HEK293T (cell line): ENCODE data around the gene PCSK5.
"Not testable (repeated sequence)": the region's sequence is repeated elsewhere in the genome, so short reads cannot be mapped to it uniquely, and the experiment has no call there.

Source experiments
- CTCF ChIA-PET: fragments of 350-600 bp; formaldehyde crosslinking; extraction: SDS; loops from one replicate; lab custom pipeline; 2021; ENCODE audit warnings: antibody characterized with exemption, inconsistent platforms; lab: Yijun Ruan, JAX
- POLR2A ChIA-PET: fragments of 350-600 bp; formaldehyde crosslinking; extraction: SDS; loops from one replicate; lab custom pipeline; 2020; ENCODE audit warnings: antibody characterized with exemption, inconsistent platforms; lab: Yijun Ruan, JAX
- DNase-seq: peaks from one replicate; pipeline ENCODE4 v3.0.0; 2012; ENCODE audit warnings: mixed read lengths; ENCODE audit errors: extremely low spot score
- ARNT ChIP-seq: fragments of 450-650 bp; IDR thresholded peaks from 2 replicates; pipeline ENCODE4 v1.6.1; 2017; ENCODE audit warnings: mild to moderate bottlenecking
- BHLHE40 ChIP-seq: fragments of 450-650 bp; IDR thresholded peaks from 2 replicates; pipeline ENCODE4 v1.6.1; 2016; ENCODE audit warnings: mild to moderate bottlenecking, moderate library complexity, borderline replicate concordance
- CTBP1 ChIP-seq: fragments of 450-650 bp; IDR thresholded peaks from 2 replicates; pipeline ENCODE4 v1.6.1; 2016; ENCODE audit warnings: borderline replicate concordance
- ELF4 ChIP-seq: fragments of 450-650 bp; IDR thresholded peaks from 2 replicates; pipeline ENCODE4 v1.6.1; 2017; ENCODE audit warnings: antibody characterized with exemption
- FOXA1 ChIP-seq: fragments of 450-650 bp; IDR thresholded peaks from 2 replicates; pipeline ENCODE4 v1.6.1; 2016; ENCODE audit warnings: mild to moderate bottlenecking
- FOXK2 ChIP-seq: fragments of 450-650 bp; IDR thresholded peaks from 2 replicates; pipeline ENCODE4 v1.6.1; 2016; ENCODE audit warnings: mild to moderate bottlenecking
- FOXM1 ChIP-seq: fragments of 450-650 bp; IDR thresholded peaks from 2 replicates; pipeline ENCODE4 v1.6.1; 2017; ENCODE audit warnings: mild to moderate bottlenecking, borderline replicate concordance
- HDGF ChIP-seq: fragments of 450-650 bp; IDR thresholded peaks from 2 replicates; pipeline ENCODE4 v1.6.1; 2017; ENCODE audit warnings: antibody characterized with exemption, borderline replicate concordance
- L3MBTL2 ChIP-seq: fragments of 450-650 bp; conservative IDR thresholded peaks from 2 replicates; pipeline ENCODE4 v1.6.1; 2016; ENCODE audit warnings: mild to moderate bottlenecking
- LEF1 ChIP-seq: fragments of 450-650 bp; IDR thresholded peaks from 2 replicates; pipeline ENCODE4 v1.6.1; 2017; ENCODE audit warnings: mild to moderate bottlenecking, borderline replicate concordance
- NFRKB ChIP-seq: fragments of 450-650 bp; IDR thresholded peaks from 2 replicates; pipeline ENCODE4 v1.6.1; 2016; ENCODE audit warnings: mild to moderate bottlenecking, moderate library complexity
- PKNOX1 ChIP-seq: fragments of 450-650 bp; IDR thresholded peaks from 2 replicates; pipeline ENCODE4 v1.6.1; 2016
- SP1 ChIP-seq: fragments of 450-650 bp; IDR thresholded peaks from 2 replicates; pipeline ENCODE4 v1.6.1; 2017
- SUZ12 ChIP-seq: fragments of 450-650 bp; IDR thresholded peaks from 2 replicates; pipeline ENCODE4 v1.6.1; 2016; ENCODE audit warnings: mild to moderate bottlenecking
- TARDBP ChIP-seq: fragments of 450-650 bp; IDR thresholded peaks from 2 replicates; pipeline ENCODE4 v1.6.1; 2016
- ZNF384 ChIP-seq: fragments of 450-650 bp; IDR thresholded peaks from 2 replicates; pipeline ENCODE4 v1.6.1; 2016

Gene PCSK5

DNA sequence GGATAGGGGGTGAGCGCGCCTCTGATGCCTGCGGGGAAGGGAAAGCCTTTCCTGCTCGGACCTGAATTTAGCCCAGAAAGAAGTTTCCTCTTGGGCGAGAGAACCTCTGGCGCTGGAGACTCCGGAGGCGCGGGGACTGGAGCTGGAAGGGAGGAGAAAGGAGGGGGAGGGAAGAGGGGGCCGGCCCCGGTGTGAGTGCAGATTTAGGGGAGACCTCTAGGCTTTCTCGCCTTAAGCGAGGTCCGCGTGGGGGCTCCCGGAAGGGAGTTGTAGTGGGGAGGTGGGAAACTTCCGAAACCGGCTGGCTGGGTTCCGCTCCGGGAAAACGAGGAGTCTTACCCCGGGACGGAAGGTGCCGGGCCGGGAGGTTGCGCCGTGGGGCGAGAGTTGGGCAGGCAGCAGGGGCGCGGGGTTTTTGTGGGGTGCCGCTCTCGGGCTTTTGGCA is 1.3 kb downstream of the PCSK5 start:
- TF ChIP-seq HDGF (no peak), LEF1 (no peak), CTBP1 (no peak), SP1 (no peak), PKNOX1 (no peak), FOXK2 (no peak), ELF4 (no peak), ARNT (no peak), FOXM1 (no peak), ZNF384 (no peak), NFRKB (no peak), FOXA1 (no peak), BHLHE40 (no peak), TARDBP (no peak), L3MBTL2 (no peak), SUZ12 (no peak)
- no peak for DNase-seq
- ChIA-PET POLR2A (interaction anchor here (1.0 kb wide), 1 partner anchor 12 kb away, joined by 3 read pairs; no protein-coding TSS in a partner anchor), CTCF (no interaction called here)

DNA sequence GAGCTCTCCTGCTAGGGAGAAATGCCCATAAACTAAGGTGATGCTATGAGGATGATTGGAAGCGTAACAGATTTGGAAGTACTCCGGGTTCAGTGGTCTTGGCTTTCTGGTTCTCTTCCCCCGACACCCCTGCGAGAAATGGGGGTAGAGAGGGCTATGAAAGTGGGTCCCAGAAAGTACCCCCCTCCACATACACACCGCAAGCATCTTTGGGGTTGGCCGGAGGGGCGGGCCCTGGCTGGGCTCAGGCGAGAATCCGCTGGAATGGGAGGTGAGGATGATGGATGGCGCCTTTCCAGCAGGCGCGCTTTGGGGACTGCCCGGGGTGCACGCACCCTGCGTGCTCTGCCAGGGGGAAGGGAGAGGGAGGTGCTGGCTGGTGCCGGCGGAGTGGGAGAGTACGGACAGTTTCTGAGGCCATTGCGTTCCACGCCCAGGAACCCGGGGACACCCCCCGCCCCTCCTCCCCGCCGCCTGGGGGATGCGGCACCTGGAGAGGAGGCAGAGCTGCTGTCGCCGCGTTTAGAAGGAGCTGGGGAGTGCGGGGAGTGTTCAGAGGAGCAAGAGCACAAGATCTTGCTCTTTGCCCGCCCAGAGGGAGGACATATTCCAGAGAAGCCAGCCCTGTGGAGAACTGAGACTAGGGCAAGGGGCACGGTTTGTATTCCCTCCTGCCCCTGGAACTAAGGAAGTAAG is 1.9 kb downstream of the PCSK5 start:
- TF ChIP-seq PKNOX1 (peak; percentile 56), HDGF (no peak), NFRKB (no peak)
- peak; percentile 22 for DNase-seq
- ChIA-PET POLR2A (interaction anchor here (1.0 kb wide), 1 partner anchor 12 kb away, joined by 3 read pairs; no protein-coding TSS in a partner anchor), CTCF (no interaction called here)

DNA sequence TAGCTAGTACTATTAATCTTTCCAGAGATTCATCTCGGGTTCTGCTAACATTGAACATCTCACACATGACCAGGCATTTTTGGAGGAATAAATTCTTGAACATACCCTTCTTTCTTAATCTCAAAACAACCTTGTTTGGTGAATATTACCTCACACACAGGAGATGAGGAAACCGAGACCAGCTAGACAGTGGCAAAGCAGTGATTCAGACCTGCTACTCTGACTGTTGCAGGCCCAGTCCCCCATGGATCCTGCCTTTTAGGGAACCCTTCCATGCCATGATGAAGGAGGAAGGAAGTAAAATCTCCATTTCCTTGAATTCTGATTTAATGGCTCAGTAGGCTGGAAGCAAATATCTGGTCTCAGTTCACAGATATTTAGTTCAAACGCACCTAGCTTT is 2.6 kb downstream of the PCSK5 start:
- ChIA-PET CTCF (no interaction called here), POLR2A (no interaction called here)
- DNase-seq = no peak
- no peak for TF ChIP-seq CTBP1
- TF ChIP-seq LEF1 = no peak
- TF ChIP-seq PKNOX1 = no peak
- TF ChIP-seq FOXA1 = no peak
- TF ChIP-seq ZNF384 = no peak
- no peak for TF ChIP-seq HDGF
- no peak for TF ChIP-seq ELF4
- TF ChIP-seq L3MBTL2 = no peak
- no peak for TF ChIP-seq ARNT
- TF ChIP-seq SUZ12 = no peak
- no peak for TF ChIP-seq SP1
- TF ChIP-seq BHLHE40 = no peak
- no peak for TF ChIP-seq FOXK2
- no peak for TF ChIP-seq NFRKB
- TF ChIP-seq TARDBP = no peak
- TF ChIP-seq FOXM1 = no peak

GRCh38 chr9:75894566-75894965 is 4.1 kb downstream of the PCSK5 start:
- ChIA-PET CTCF (no interaction called here), POLR2A (no interaction called here)
- no peak for DNase-seq
- TF ChIP-seq FOXA1 (no peak), FOXM1 (no peak), L3MBTL2 (no peak), LEF1 (no peak), CTBP1 (no peak), ZNF384 (no peak), SP1 (no peak), SUZ12 (no peak), HDGF (no peak), NFRKB (no peak)

DNA sequence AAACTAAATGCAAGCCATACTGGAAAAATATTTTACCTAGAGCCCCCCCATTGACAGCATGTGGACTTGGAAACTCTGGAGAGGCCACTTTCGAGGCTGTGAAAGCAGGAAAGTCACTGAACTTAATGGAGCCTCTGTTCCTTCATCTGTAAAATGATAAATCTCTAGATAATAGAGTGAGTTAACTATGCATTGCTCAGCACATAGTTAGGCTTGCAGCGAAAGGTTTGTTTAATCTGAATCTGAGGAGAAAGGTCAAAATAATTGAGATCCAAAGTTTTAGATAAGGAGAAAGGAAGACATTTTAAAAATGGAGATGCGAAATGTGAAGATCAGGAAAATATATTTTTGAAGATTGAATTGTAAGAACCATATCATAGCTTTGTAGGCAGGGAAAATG is 4.6 kb downstream of the PCSK5 start:
- TF ChIP-seq SUZ12 = no peak
- TF ChIP-seq ELF4 = no peak
- no peak for TF ChIP-seq FOXK2
- TF ChIP-seq L3MBTL2 = no peak
- no peak for TF ChIP-seq BHLHE40
- TF ChIP-seq NFRKB = no peak
- no peak for TF ChIP-seq PKNOX1
- TF ChIP-seq FOXM1 = no peak
- TF ChIP-seq CTBP1 = no peak
- TF ChIP-seq FOXA1 = no peak
- no peak for TF ChIP-seq ZNF384
- no peak for TF ChIP-seq TARDBP
- ChIA-PET POLR2A (no interaction called here), CTCF (no interaction called here)

DNA sequence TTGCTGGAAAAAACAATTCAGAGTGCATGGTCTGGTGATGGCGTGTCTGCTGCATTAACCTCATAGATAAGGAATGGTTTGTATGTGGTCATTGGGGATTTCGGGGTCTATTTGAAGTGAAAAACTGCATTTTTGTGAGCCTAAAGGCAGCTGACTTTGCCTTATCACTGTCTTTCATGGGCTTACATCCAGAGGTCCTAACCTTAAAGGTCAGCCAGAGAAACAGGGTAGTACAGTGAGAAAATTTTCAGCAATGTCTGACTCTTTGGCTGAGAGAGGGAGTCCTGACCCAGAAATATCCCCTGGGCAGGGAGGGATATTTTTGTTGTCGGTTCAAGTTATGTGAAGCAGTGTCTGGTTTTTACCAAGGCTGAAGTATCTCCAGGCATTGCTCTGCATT is 5.7 kb downstream of the PCSK5 start:
- TF ChIP-seq SP1 = no peak
- DNase-seq = no peak
- ChIA-PET POLR2A (no interaction called here), CTCF (no interaction called here)

More for the DNA sequence above, 4.6 kb downstream of the PCSK5 start:
- DNase-seq = no peak

DNA sequence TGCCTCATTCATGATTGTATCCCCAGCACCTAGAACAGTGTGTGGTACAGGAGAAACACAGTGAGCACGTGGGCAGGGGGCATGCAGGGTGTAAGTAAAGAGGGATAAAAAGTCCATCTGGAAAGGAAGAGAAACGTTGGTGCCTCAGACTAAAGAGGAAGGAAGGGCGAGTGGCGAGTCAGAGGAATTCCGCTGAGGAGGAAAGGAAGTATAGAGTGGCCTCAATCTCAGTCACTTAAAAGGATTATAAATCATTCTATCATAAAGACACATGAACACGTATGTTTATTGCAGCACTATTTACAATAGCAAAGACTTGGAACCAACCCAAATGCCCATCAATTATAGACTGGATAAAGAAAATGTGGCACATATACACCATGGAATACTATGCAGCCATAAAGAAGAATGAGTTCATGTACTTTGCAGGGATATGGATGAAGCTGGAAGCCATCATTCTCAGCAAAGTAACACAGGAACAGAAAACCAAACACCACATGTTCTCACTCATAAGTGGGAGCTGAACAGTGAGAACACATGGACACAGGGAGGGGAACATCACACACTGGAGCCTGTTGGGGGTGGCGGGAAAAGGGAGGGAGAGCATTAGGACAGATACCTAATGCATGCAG is 10.5 kb downstream of the PCSK5 start:
- DNase-seq, POLR2A ChIA-PET, CTCF ChIA-PET: not testable (repeated sequence)
